ENCODE measurements around the gene FBN3.

Gene FBN3

DNA sequence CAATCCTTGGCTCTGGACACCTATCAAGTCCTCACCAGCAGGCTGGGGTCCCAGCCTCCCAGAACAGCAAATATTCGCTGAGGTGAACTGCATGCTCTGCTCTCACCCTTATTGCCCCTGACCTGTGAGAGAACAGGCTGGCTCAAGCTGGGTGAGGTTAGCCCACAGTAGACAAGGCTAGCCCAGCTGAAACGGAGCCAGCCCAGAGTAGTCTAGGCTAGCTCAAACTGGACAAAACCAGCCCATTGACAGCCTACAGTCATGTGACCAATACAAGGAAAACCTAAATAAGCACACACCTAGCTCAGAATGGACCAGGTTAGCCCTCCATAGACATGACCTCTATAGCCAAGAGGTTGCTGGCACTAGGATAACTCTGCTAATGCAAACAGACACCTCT lies 58.4 kb downstream of the FBN3 start:
- no peak overlapping the region for H3K4me3 ChIP-seq (ENCODE audit: low read depth, low read length)
- TF ChIP-seq, protein P1, sequence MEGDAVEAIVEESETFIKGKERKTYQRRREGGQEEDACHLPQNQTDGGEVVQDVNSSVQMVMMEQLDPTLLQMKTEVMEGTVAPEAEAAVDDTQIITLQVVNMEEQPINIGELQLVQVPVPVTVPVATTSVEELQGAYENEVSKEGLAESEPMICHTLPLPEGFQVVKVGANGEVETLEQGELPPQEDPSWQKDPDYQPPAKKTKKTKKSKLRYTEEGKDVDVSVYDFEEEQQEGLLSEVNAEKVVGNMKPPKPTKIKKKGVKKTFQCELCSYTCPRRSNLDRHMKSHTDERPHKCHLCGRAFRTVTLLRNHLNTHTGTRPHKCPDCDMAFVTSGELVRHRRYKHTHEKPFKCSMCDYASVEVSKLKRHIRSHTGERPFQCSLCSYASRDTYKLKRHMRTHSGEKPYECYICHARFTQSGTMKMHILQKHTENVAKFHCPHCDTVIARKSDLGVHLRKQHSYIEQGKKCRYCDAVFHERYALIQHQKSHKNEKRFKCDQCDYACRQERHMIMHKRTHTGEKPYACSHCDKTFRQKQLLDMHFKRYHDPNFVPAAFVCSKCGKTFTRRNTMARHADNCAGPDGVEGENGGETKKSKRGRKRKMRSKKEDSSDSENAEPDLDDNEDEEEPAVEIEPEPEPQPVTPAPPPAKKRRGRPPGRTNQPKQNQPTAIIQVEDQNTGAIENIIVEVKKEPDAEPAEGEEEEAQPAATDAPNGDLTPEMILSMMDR (IDR thresholded peaks at IDR 0.05; ENCODE audit: borderline replicate concordance, insufficient read depth, low read depth, low read length), result no peak

DNA sequence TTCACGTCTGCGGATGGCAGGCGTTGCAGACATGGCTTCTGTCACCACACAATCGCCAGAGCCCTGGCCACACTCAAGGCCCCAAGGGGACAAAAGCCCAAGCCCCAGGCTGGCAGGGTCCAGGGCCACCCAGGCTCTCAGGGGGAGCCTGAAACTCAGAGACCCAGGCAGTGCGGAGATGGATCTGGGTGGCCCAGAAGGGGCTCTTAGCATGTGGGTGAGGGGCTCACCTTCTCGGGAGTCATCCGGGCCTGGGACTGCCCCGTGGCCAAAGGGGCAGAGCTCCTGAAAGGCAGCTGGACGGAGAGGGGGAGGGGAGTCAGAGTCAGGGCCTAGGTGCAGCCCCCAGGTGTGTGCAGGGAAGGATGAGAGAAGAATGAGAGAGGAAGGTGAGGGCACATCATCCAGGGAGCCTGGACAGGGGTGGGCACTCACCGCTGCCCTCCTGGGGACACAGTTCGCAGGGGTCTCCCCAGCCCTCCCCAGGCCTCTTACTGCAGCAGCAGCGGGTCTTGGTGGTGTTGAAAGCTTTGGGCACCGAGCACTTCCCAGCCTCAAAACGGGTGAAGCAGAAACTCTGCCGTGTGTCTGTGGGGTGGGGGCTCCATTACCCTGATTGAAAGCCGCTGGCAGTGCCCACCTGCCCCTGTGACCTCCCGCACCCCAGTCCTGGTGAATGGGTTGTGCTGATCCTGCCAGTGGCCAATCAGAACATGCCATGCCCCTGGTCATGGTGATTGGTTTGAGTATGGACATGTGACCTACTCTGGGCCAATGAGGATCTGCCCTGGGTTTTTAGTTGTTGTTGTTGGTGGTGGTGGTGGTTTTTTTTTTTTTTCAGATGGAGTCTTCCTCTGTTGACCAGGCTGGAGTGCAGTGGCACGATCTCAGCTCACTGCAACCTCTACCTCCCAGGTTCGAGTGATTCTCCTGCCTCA lies 59.5 kb downstream of the FBN3 start:
- TF ChIP-seq, protein P1 (IDR thresholded peaks at IDR 0.05; ENCODE audit: borderline replicate concordance, insufficient read depth, low read depth, low read length), result no peak
- H3K4me3 ChIP-seq (ENCODE audit: low read depth, low read length), result no peak overlapping the region

DNA sequence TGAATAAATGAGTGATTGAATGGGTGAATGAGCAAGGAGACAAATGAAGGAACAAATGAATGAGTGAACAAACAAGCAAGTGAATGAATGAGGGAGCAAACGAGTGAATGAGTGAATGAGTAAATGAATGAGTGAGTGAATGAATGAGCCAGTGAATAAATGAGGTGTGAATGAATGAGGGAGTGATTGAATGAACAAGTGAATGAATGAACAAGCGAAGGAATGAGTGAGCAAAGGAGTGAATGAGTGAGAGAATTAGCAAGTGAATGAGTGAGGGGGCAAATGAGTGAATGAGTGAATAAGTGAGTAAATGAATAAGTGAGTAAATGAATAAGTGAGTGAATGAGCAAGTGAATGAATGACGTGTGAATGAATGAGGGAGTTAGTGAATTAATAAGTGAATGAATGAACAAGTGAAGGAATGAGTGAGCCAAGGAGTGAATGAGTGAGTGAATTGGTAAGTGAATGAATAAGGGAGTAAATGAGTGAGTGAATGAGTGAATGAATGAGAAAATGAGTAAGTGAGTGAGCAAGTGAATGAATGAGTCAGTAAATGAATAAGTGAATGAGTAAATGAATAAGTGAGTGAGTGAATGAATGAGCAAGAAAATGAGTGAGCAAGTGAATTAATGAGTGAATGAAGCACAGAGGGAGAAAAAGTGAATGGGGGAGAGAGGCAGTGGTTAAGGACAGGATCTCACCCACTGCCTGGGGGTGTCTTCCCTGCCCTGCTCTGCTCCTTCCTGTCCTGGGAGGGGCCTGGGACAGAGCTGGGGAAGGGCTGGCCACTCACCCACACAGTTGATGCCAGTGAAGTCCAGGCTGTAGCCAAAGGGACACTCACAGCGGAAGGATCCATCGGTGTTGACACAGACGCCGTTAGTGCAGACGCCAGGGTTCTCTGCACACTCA lies 60.4 kb downstream of the FBN3 start:
- H3K4me3 ChIP-seq (ENCODE audit: low read depth, low read length), result no peak overlapping the region
- TF ChIP-seq, protein P1 (IDR thresholded peaks at IDR 0.05; ENCODE audit: borderline replicate concordance, insufficient read depth, low read depth, low read length), result no peak

DNA sequence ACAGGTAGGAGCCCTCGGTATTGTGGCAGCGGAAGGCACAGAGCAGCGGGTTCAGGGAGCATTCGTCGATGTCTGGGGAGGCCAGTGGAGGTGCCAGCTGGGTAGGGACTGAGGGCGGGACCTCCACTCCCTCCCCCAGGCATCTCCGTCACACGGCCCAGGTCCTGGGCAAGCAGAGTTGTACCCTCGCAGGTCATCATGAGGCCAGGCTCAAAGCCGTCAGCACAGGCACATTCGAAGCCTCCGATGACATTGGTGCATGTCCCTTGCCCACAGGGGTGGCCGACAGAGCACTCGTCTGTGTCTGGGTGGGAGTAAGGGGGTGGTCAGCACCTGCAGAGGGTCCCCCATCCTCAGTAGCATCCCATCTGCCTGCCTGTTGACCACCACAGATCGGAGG lies 61.5 kb downstream of the FBN3 start:
- H3K4me3 ChIP-seq (ENCODE audit: low read depth, low read length), result no peak overlapping the region
- TF ChIP-seq, protein P1 (IDR thresholded peaks at IDR 0.05; ENCODE audit: borderline replicate concordance, insufficient read depth, low read depth, low read length), result no peak

DNA sequence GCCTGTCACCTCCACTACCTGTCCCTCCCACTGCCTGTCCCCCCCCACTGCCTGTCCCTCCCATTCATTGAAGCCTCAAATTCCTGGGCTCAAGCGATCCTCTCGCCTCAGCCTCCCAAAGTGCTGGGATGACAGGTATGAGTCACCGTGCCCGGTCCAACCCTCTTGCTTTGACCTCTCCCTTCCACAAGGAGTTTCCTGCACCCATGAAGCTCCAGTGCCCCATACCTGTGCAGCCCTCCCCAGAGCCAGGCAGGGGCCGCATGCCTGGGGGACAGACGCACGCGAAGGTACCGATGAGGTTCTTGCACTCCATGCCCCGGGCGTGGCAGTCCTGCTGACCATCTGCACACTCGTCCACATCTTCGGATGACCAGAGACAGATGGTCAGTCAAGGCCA lies 62.5 kb downstream of the FBN3 start:
- TF ChIP-seq, protein P1 (IDR thresholded peaks at IDR 0.05; ENCODE audit: borderline replicate concordance, insufficient read depth, low read depth, low read length), result no peak

DNA sequence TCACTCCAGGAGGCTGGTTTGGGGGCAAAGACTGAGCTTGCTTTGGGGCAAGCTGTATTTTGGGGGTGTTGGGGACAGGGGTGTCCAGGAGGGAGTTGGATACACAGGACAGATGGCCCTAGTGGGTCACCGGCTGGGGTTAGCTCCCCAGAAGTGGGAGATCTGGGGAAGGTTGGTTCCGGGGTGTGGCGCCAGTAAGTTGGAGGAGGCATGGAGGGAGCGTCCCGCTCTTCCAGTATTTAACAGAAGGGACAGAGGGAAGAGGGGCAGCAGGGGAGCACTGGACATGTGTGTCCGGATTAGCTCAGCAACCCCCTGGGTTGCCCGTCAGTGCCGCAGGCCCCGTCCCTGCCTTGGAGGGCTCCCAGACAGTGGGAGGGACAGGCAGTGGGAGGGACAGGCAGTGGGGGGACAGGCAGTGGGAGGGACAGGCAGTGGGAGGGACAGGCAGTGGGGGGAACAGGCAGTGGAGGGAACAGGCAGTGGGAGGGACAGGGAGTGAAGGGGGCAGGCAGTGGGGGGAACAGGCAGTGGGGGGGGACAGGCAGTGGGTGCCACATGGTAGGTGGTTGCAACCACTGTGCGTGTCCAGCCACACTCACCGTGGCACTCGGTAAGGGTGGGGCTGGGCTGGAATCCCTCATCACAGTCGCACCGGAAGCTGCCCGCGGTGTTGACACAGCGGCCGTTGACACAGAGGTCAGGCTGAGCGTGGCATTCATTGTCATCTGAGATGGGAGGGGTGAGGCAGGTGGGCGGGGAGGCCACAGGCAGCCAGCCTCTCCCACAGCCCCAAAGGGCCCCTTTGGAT lies 63.6 kb downstream of the FBN3 start:
- H3K4me3 ChIP-seq (ENCODE audit: low read depth, low read length), result no peak overlapping the region
- TF ChIP-seq, protein P1 (IDR thresholded peaks at IDR 0.05; ENCODE audit: borderline replicate concordance, insufficient read depth, low read depth, low read length), result no peak

More for the DNA sequence above, 62.5 kb downstream of the FBN3 start:
- H3K4me3 ChIP-seq (ENCODE audit: low read depth, low read length), result no peak overlapping the region
